Neural cell (in vitro differentiated cells): Measurements from ENCODE around the gene CD8A. TPM values are rescaled to one million over a fixed set of nuclear protein-coding genes. Genes with fewer than 3 reads are reported as not detected.

Source experiments
- H2AFZ ChIP-seq: fragments of 200-600, 300-800 bp; sonication (generic), shearing (Covaris generic); 2 replicates; pipeline ENCODE4 v1.6.0; 2014; ENCODE audit warnings: low read depth, mild to moderate bottlenecking, antibody characterized with exemption, low read length, moderate library complexity
- H3F3A ChIP-seq: fragments of 200-600 bp; shearing (Covaris generic); 2 replicates; pipeline ENCODE4 v1.6.1; 2016; ENCODE audit warnings: mild to moderate bottlenecking, moderate library complexity, mixed read lengths, antibody characterized with exemption, low read length; ENCODE audit not compliant: insufficient read depth, poor library complexity, severe bottlenecking
- H3K27ac ChIP-seq: fragments of 200-600, 300-800 bp; sonication (generic), shearing (Covaris generic); 2 replicates; pipeline ENCODE4 v1.5.1; 2014; ENCODE audit warnings: mild to moderate bottlenecking, low read length, moderate library complexity
- H3K27me3 ChIP-seq: fragments of 300-800, 200-600 bp; sonication (generic), shearing (Covaris generic); 2 replicates; pipeline ENCODE4 v1.6.0; 2014; ENCODE audit warnings: mild to moderate bottlenecking, low read depth, low read length, moderate library complexity; ENCODE audit not compliant: insufficient read depth
- H3K36me3 ChIP-seq: fragments of 300-800, 200-600 bp; sonication (generic), shearing (Covaris generic); 2 replicates; pipeline ENCODE4 v1.5.1; 2014; ENCODE audit warnings: mild to moderate bottlenecking, antibody characterized with exemption, low read length, moderate library complexity; ENCODE audit not compliant: insufficient read depth
- H3K4me2 ChIP-seq: fragments of 300-800, 200-600 bp; sonication (generic), shearing (Covaris generic); 2 replicates; pipeline ENCODE4 v1.6.0; 2014; ENCODE audit warnings: mild to moderate bottlenecking, low read length
- H3K4me3 ChIP-seq: fragments of 300-800, 200-600 bp; sonication (generic), shearing (Covaris generic); 2 replicates; pipeline ENCODE4 v1.5.1; 2014; ENCODE audit warnings: mild to moderate bottlenecking, low read length, moderate library complexity
- H3K79me2 ChIP-seq: fragments of 200-600 bp; shearing (Covaris generic); replicated peaks from 2 replicates; pipeline ENCODE4 v1.6.0; 2014; ENCODE audit warnings: mild to moderate bottlenecking, low read length, moderate library complexity; ENCODE audit not compliant: insufficient read depth
- H3K9ac ChIP-seq: fragments of 300-800, 200-600 bp; sonication (generic), shearing (Covaris generic); 2 replicates; pipeline ENCODE4 v1.6.1; 2016; ENCODE audit warnings: mild to moderate bottlenecking, low read length, mixed read lengths
- H3K9me2 ChIP-seq: fragments of 200-600 bp; shearing (Covaris generic); 2 replicates; pipeline ENCODE4 v1.6.1; 2016; ENCODE audit warnings: mild to moderate bottlenecking, low read length, mixed read lengths; ENCODE audit not compliant: insufficient read depth
- H3K9me3 ChIP-seq: fragments of 200-600, 300-800 bp; sonication (generic), shearing (Covaris generic); 2 replicates; pipeline ENCODE4 v1.6.1; 2016; ENCODE audit warnings: mild to moderate bottlenecking, mixed run types, low read length, moderate library complexity, mixed read lengths
- H4K20me1 ChIP-seq: fragments of 200-600 bp; shearing (Covaris generic); 2 replicates; pipeline ENCODE4 v1.6.1; 2016; ENCODE audit warnings: mild to moderate bottlenecking, mixed run types; ENCODE audit not compliant: insufficient read depth
- CTCF ChIP-seq: fragments of 450-650 bp; IDR thresholded peaks from 2 replicates; pipeline ENCODE4 v1.5.1; 2014; ENCODE audit warnings: antibody characterized with exemption, mild to moderate bottlenecking, moderate library complexity; ENCODE audit not compliant: poor library complexity, severe bottlenecking
- EP300 ChIP-seq: fragments of 450-650 bp; conservative IDR thresholded peaks from 2 replicates; pipeline ENCODE4 v1.6.1; 2014; ENCODE audit warnings: antibody characterized with exemption, mild to moderate bottlenecking, moderate library complexity; ENCODE audit not compliant: poor library complexity, severe bottlenecking
- EZH2 ChIP-seq: fragments of 200-600, 300-800 bp; shearing (Covaris generic), sonication (generic); IDR thresholded peaks from 2 replicates; pipeline ENCODE4 v1.6.1; 2014; ENCODE audit warnings: antibody characterized with exemption, low read length, borderline replicate concordance, mild to moderate bottlenecking; ENCODE audit not compliant: insufficient read depth, poor library complexity, severe bottlenecking
- MXI1 ChIP-seq: fragments of 450-650 bp; conservative IDR thresholded peaks from 2 replicates; pipeline ENCODE4 v1.6.1; 2014; ENCODE audit warnings: antibody characterized with exemption, mild to moderate bottlenecking; ENCODE audit not compliant: poor library complexity, severe bottlenecking
- POLR2AphosphoS5 ChIP-seq: IDR thresholded peaks from 2 replicates; pipeline ENCODE4 v1.6.1; 2012
- RAD21 ChIP-seq: fragments of 450-650 bp; conservative IDR thresholded peaks from 2 replicates; pipeline ENCODE4 v1.6.1; 2014; ENCODE audit warnings: antibody characterized with exemption, mild to moderate bottlenecking, moderate library complexity
- REST ChIP-seq: IDR thresholded peaks from 2 replicates; pipeline ENCODE4 v1.6.1; 2012; ENCODE audit warnings: borderline replicate concordance
- SMC3 ChIP-seq: fragments of 450-650 bp; conservative IDR thresholded peaks from 2 replicates; pipeline ENCODE4 v1.6.1; 2014; ENCODE audit warnings: antibody characterized with exemption, mild to moderate bottlenecking, moderate library complexity; ENCODE audit not compliant: poor library complexity
- TAF1 ChIP-seq: IDR thresholded peaks from 2 replicates; pipeline ENCODE4 v1.6.1; 2012; ENCODE audit warnings: low read depth
- polyA plus RNA-seq: library from polyadenylated mRNA; depleted of rRNA; stranded (reverse); fragments of >200 nt; gene quantifications from 2 replicates; pipeline ENCODE4 v1.2.3, GENCODE V29; 2014

The CD8A gene
- polyA plus RNA-seq, 1 donor from 2014 or later, result 2.2 TPM

- Histone ChIP-seq H3K9me3 (no peaks in the 10 kb centered on the region), H3K27ac (no peak overlapping the region), H3K27me3 (no peaks in the 10 kb centered on the region), H4K20me1 (no peaks in the 10 kb centered on the region), H3K9ac (no peak overlapping the region), H2AFZ (no peak overlapping the region), H3F3A (no peaks in the 10 kb centered on the region), H3K79me2 (no peaks in the 10 kb centered on the region), H3K36me3 (no peaks in the 10 kb centered on the region), H3K9me2 (no peaks in the 10 kb centered on the region), H3K4me2 (no peak overlapping the region), H3K4me3 (no peak overlapping the region)
- TF ChIP-seq TAF1 (no peak), EZH2 (no peak), SMC3 (no peak), POLR2AphosphoS5 (no peak), REST (no peak), MXI1 (no peak), RAD21 (no peak), CTCF (no peak), EP300 (no peak)
Observed at GRCh38 chr2:86768189-86768949, 22.3 kb downstream of the CD8A start.

GRCh38 chr2:86765310-86765695, 25.4 kb downstream of the CD8A start:
- TF ChIP-seq EZH2, result no peak
- TF ChIP-seq POLR2AphosphoS5, result no peak
- no peak for TF ChIP-seq TAF1
- TF ChIP-seq SMC3, result no peak
- TF ChIP-seq CTCF, result no peak
- TF ChIP-seq MXI1, result no peak
- TF ChIP-seq RAD21, result no peak
- TF ChIP-seq REST, result no peak
- no peak for TF ChIP-seq EP300
- H3K79me2 ChIP-seq, result no peaks in the 10 kb centered on the region
- no peaks in the 10 kb centered on the region for H3K27me3 ChIP-seq
- H3F3A ChIP-seq, result no peaks in the 10 kb centered on the region
- no peaks in the 10 kb centered on the region for H3K9me3 ChIP-seq
- H3K4me3 ChIP-seq, result no peak overlapping the region
- no peaks in the 10 kb centered on the region for H3K9me2 ChIP-seq
- no peak overlapping the region for H3K27ac ChIP-seq
- no peak overlapping the region for H3K4me2 ChIP-seq
- no peaks in the 10 kb centered on the region for H4K20me1 ChIP-seq
- H2AFZ ChIP-seq, result no peak overlapping the region
- no peaks in the 10 kb centered on the region for H3K36me3 ChIP-seq
- no peak overlapping the region for H3K9ac ChIP-seq
